GM21576 (cell line): ENCODE data around the gene U2AF1L4.
"Not testable (repeated sequence)": the region's sequence is repeated elsewhere in the genome, so short reads cannot be mapped to it uniquely, and the experiment has no call there.

Experiments used
- ATAC-seq: cut with Tn5 transposase; IDR thresholded peaks from one replicate; pipeline ENCODE4 v1.9.1; 2021; ENCODE audit warnings: mild to moderate bottlenecking, moderate library complexity; ENCODE audit not compliant: unreplicated experiment

Gene U2AF1L4

GRCh38 chr19:35781650-35782049, 36.4 kb upstream of the U2AF1L4 start:
- ATAC-seq: no peak

GRCh38 chr19:35780717-35781116, 35.5 kb upstream of the U2AF1L4 start:
- ATAC-seq: no peak

GRCh38 chr19:35780058-35780457, 34.8 kb upstream of the U2AF1L4 start:
- no peak for ATAC-seq

- ATAC-seq: no peak
Observed at GRCh38 chr19:35779033-35779432, 33.8 kb upstream of the U2AF1L4 start.

GRCh38 chr19:35777961-35778360, 32.7 kb upstream of the U2AF1L4 start:
- ATAC-seq: no peak

- no peak for ATAC-seq
Observed at GRCh38 chr19:35777086-35777841, 32.0 kb upstream of the U2AF1L4 start.

GRCh38 chr19:35776102-35776788, 31.0 kb upstream of the U2AF1L4 start:
- no peak for ATAC-seq

GRCh38 chr19:35775298-35776101, 30.3 kb upstream of the U2AF1L4 start, which contains the start of gene ARHGAP33:
Gene ARHGAP33, plus strand, starts transcription at chr19:35775564. Its CDS starts 95 bp downstream, at chr19:35775659.
- peak; percentile 89 for ATAC-seq

- ATAC-seq: no peak
Observed at GRCh38 chr19:35775046-35775297, 29.8 kb upstream of the U2AF1L4 start.

- ATAC-seq: no peak
Observed at GRCh38 chr19:35774274-35775045, 29.2 kb upstream of the U2AF1L4 start.

GRCh38 chr19:35773020-35773806, 28.0 kb upstream of the U2AF1L4 start:
- ATAC-seq: no peak

GRCh38 chr19:35772362-35772761, 27.1 kb upstream of the U2AF1L4 start:
- not testable (repeated sequence) for ATAC-seq

- no peak for ATAC-seq
Observed at GRCh38 chr19:35768082-35768421, 22.8 kb upstream of the U2AF1L4 start.

- ATAC-seq: no peak
Observed at GRCh38 chr19:35767288-35768081, 22.3 kb upstream of the U2AF1L4 start.

- no peak for ATAC-seq
Observed at GRCh38 chr19:35766571-35767104, 21.4 kb upstream of the U2AF1L4 start.

GRCh38 chr19:35764432-35765315, 19.5 kb upstream of the U2AF1L4 start:
- ATAC-seq: no peak

- no peak for ATAC-seq
Observed at GRCh38 chr19:35760711-35761349, 15.6 kb upstream of the U2AF1L4 start.

- ATAC-seq: no peak
Observed at GRCh38 chr19:35759697-35760096, 14.5 kb upstream of the U2AF1L4 start.
